ENCODE measurements around the gene BBS4. TPM values are rescaled to one million over a fixed set of nuclear protein-coding genes. Genes with fewer than 3 reads are reported as not detected.

The BBS4 gene
- polyA plus RNA-seq, 1 donor (not counting 4 experiments of a cell fraction or from before 2014, with no cell fraction given): 16.5 TPM

DNA sequence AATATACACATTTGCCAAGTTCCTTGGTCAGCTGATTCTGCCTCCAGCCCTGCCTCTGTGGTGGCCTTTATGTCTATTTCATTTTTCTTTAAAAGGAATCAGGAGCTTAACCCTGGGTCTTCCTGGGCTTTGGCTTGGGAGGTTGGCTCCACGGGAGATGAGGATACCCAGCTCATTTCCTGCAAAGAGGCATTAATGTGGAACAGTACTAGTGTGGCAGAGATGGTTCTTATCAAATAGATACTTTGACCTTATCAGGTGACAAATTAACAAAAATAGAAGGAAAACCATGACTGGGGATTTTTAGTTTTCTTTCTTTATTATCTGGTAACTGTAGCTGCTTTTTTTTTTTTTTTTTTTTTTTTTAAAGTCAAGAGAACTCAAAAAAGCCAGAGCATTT is 42.8 kb downstream of the BBS4 start:
- H3K79me2 ChIP-seq (ENCODE audit: control insufficient read depth, insufficient read depth, low read length): no peaks in the 10 kb centered on the region
- H3K4me3 ChIP-seq (ENCODE audit: control insufficient read depth in 2 of 3, extremely low read depth in 1 of 3, insufficient read depth in 2 of 3, low read depth in 1 of 3, low read length in 3 of 3): no peak overlapping the region
- no peaks in the 10 kb centered on the region for H3K4me1 ChIP-seq (ENCODE audit: control insufficient read depth, extremely low read depth, insufficient read depth, low read length)
- no peak overlapping the region for H2AFZ ChIP-seq (ENCODE audit: control insufficient read depth, low read length)
- no peaks in the 10 kb centered on the region for H3K27me3 ChIP-seq (ENCODE audit: control insufficient read depth, extremely low read depth, insufficient read depth, low read length)
- no peak for TF ChIP-seq EZH2 (IDR thresholded peaks at IDR 0.05; ENCODE audit: low read length)
- TF ChIP-seq, protein P1, sequence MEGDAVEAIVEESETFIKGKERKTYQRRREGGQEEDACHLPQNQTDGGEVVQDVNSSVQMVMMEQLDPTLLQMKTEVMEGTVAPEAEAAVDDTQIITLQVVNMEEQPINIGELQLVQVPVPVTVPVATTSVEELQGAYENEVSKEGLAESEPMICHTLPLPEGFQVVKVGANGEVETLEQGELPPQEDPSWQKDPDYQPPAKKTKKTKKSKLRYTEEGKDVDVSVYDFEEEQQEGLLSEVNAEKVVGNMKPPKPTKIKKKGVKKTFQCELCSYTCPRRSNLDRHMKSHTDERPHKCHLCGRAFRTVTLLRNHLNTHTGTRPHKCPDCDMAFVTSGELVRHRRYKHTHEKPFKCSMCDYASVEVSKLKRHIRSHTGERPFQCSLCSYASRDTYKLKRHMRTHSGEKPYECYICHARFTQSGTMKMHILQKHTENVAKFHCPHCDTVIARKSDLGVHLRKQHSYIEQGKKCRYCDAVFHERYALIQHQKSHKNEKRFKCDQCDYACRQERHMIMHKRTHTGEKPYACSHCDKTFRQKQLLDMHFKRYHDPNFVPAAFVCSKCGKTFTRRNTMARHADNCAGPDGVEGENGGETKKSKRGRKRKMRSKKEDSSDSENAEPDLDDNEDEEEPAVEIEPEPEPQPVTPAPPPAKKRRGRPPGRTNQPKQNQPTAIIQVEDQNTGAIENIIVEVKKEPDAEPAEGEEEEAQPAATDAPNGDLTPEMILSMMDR (optimal IDR thresholded peaks at IDR 0.05 in 1 of 3, IDR thresholded peaks at IDR 0.05 in 1 of 3, conservative IDR thresholded peaks at IDR 0.05 in 1 of 3; ENCODE audit: extremely low read depth in 1 of 3, insufficient read depth in 2 of 3, low read length in 3 of 3): no peak
- dilution Hi-C loops (cut with MboI; ENCODE audit: extremely low pct_ligation_motif_present, low sequenced_read_pairs): no loop called here
- no peaks in the 10 kb centered on the region for H4K20me1 ChIP-seq (ENCODE audit: control insufficient read depth, extremely low read depth, insufficient read depth, low read length)
- H3K4me2 ChIP-seq (ENCODE audit: control insufficient read depth, extremely low read depth, insufficient read depth, low read depth, low read length): no peak overlapping the region
- H3K27ac ChIP-seq (ENCODE audit: control insufficient read depth, insufficient read depth, low read length): no peak overlapping the region
- FAIRE-seq: no peak
- H3K9ac ChIP-seq (ENCODE audit: control insufficient read depth, extremely low read depth, insufficient read depth, low read length): no peak overlapping the region
- no peak for DNase-seq (ENCODE audit: low read depth, low spot score)
- H3K36me3 ChIP-seq (ENCODE audit: control insufficient read depth in 2 of 2, extremely low read depth in 1 of 2, insufficient read depth in 2 of 2, low read length in 2 of 2): peaks cover 0 to 3% of the 10 kb centered on the region in 2 experiments
- H3K9me1 ChIP-seq (ENCODE audit: control insufficient read depth, extremely low read depth, insufficient read depth, low read length): no peaks in the 10 kb centered on the region
- no peaks in the 10 kb centered on the region for H3K9me3 ChIP-seq (ENCODE audit: control insufficient read depth, low read depth, low read length)

DNA sequence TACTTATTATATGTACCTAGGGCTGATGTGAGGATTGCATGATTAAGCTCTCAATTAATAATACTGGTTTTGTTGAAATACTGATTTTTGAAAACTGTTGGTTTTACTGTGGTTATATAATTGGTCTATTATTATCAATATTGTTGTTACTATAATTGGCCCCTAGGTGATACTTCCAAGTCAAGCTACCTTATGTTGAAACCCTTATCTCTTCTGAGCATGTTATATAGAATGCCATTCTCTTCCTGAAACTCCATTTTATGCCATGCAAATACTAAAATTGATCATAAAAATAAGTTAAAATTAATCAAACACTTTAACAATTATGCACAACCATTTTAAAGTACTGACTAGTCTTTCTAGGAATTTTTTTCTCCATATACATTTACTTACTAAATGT is 46.1 kb downstream of the BBS4 start:
- dilution Hi-C loops (cut with MboI; ENCODE audit: extremely low pct_ligation_motif_present, low sequenced_read_pairs): no loop called here
- H4K20me1 ChIP-seq (ENCODE audit: control insufficient read depth, extremely low read depth, insufficient read depth, low read length): no peaks in the 10 kb centered on the region
- H3K36me3 ChIP-seq (ENCODE audit: control insufficient read depth in 2 of 2, extremely low read depth in 1 of 2, insufficient read depth in 2 of 2, low read length in 2 of 2): peaks cover 3 to 4% of the 10 kb centered on the region in 2 experiments
- no peaks in the 10 kb centered on the region for H3K9me3 ChIP-seq (ENCODE audit: control insufficient read depth, low read depth, low read length)
- no peak for TF ChIP-seq EZH2 (IDR thresholded peaks at IDR 0.05; ENCODE audit: low read length)
- TF ChIP-seq, protein P1 (optimal IDR thresholded peaks at IDR 0.05 in 1 of 3, IDR thresholded peaks at IDR 0.05 in 1 of 3, conservative IDR thresholded peaks at IDR 0.05 in 1 of 3; ENCODE audit: extremely low read depth in 1 of 3, insufficient read depth in 2 of 3, low read length in 3 of 3): no peak
- no peaks in the 10 kb centered on the region for H3K27me3 ChIP-seq (ENCODE audit: control insufficient read depth, extremely low read depth, insufficient read depth, low read length)
- H3K4me2 ChIP-seq (ENCODE audit: control insufficient read depth, extremely low read depth, insufficient read depth, low read depth, low read length): no peak overlapping the region
- H3K79me2 ChIP-seq (ENCODE audit: control insufficient read depth, insufficient read depth, low read length): no peaks in the 10 kb centered on the region
- H3K4me1 ChIP-seq (ENCODE audit: control insufficient read depth, extremely low read depth, insufficient read depth, low read length): no peaks in the 10 kb centered on the region
- H3K9me1 ChIP-seq (ENCODE audit: control insufficient read depth, extremely low read depth, insufficient read depth, low read length): no peaks in the 10 kb centered on the region
- no peak for DNase-seq (ENCODE audit: low read depth, low spot score)
- H3K9ac ChIP-seq (ENCODE audit: control insufficient read depth, extremely low read depth, insufficient read depth, low read length): no peak overlapping the region
- FAIRE-seq: no peak
- no peak overlapping the region for H3K4me3 ChIP-seq (ENCODE audit: control insufficient read depth in 2 of 3, extremely low read depth in 1 of 3, insufficient read depth in 2 of 3, low read depth in 1 of 3, low read length in 3 of 3)
- H2AFZ ChIP-seq (ENCODE audit: control insufficient read depth, low read length): no peak overlapping the region
- H3K27ac ChIP-seq (ENCODE audit: control insufficient read depth, insufficient read depth, low read length): no peak overlapping the region

Data from keratinocyte (primary cell).